HG03103 (cell line): ENCODE data around the gene MSI2.

Source experiments
- ATAC-seq: cut with Tn5 transposase; IDR thresholded peaks from one replicate; pipeline ENCODE4 v1.9.1; 2021; ENCODE audit warnings: low read depth; ENCODE audit not compliant: unreplicated experiment

Gene MSI2

DNA sequence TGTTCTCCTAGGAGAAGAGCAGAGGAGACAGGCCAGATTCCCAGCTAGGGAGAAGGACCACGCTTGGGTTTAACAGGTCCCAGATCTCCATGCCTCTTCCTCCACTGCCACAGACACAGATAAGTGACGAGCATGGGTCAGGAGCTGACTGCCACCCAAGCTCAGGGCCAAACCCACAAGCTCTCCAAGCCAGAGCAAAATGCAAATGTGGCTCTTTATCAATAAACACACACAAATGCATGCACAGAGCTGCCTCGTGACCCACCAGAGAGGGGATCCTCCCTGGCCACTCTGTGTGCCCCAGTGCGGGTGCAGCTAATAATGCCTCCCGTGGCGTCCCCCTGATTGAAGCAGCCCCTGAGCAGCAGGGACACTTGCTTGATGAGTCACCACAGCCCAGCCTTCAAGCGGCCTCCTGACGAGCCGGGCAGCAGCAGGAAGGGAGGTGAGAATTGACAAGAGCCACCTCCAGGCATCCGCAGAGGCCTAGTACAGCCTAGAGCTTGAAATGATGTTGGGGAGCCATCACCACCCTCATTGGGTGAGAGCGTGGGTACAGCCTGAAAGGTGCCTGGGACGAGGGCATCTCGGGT lies 344.9 kb downstream of the MSI2 start:
- no peak for ATAC-seq

DNA sequence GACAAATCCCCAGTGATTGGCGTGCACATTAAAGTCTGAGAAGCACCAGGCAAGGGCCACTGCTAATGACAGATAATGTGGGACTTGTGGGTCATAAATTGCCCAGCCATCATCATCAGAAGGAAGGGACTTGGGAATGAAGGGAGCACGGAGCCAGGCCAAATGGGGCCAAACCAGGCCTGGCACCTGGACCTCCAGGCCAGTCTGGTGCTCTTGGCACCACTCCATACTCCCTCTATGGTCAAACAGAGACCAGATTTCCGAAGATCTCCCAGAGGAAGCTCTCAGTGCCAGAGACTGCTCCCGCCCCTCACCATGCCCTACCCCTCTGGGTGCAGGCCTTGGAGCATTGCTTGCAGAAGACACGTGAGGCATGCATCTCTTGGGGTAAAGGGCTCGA lies 346.6 kb downstream of the MSI2 start:
- ATAC-seq, result no peak

DNA sequence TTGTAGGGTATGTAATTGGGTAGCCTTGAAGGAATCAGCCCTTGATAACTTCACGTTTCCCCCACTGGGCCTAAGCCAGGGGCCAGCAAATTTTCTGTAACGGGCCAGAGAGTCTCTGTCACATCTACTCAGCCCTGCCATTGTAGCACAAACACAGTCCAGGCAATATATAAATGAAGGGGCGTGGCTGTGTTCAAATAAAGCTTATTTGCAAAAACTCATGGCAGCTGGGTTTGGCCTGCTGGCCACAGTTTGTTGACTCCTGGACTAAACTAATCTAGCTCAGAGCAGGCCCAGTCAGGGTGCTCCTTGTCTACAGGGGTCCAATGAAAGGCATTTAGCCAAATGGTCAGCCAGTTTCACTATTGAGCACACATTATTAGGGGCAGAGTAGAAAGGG lies 347.2 kb downstream of the MSI2 start:
- no peak for ATAC-seq

DNA sequence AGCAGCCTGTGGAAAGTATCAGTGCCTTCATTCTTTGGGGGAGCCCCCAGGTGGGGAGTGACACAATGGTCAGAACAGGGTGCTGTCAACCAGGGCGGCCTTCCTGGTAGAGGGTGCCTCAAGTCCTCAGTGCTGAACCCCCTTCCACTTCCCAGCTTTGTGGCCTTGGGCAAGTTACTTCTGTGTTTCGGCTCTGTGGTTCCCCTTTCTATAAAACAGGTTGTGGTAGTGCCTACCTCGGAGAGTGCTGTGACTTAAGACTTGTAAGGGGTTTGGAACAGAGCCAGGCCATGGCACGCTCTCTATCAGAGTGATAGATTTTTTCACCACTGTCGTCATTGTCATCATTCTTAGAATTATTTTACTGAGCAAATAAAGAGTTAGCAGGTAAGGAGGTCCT lies 347.7 kb downstream of the MSI2 start:
- no peak for ATAC-seq

DNA sequence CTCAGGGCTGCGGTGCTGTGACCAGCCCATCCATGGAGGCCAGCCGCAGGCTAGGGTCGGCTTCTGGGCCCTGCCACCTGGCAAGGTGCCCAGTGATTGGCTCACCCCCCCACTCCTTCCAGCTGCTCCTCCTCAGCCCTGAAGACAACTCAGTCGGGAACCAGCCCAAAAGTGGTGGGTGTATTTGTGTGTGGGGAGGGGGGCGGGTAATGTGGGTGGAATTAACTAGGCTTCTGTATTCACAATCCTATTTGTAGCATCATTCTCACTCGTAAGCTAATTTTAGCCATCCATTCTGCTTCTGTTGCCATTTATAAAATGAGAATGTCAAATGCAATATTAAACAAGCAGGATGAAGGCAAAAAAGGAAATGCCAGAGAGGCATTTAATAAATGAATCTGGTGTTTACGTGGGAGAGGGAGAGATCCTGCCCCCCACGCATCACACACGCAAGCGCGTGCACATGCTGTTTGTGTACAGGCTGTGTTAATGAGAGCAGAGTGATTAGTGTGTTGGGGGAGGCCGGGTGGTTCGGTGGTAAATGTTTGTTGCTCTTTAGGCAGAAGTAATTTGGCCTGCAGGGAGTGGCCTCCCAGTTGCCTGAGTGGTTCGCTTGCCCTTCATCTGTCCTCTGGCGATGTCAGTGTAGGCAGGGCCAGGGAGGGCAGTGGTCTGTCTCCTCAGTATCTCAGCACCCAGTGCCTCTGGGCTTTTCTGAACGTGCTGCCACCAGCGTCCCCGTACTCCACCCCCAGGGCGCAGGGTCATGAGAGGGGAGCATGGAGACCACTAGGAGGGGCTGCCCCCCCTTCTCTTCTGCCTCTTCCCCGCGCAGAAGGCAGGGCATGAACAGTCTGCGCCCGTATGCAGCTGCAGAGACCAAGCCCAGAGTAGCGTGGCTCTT lies 348.7 kb downstream of the MSI2 start:
- ATAC-seq, result peak; percentile 64

DNA sequence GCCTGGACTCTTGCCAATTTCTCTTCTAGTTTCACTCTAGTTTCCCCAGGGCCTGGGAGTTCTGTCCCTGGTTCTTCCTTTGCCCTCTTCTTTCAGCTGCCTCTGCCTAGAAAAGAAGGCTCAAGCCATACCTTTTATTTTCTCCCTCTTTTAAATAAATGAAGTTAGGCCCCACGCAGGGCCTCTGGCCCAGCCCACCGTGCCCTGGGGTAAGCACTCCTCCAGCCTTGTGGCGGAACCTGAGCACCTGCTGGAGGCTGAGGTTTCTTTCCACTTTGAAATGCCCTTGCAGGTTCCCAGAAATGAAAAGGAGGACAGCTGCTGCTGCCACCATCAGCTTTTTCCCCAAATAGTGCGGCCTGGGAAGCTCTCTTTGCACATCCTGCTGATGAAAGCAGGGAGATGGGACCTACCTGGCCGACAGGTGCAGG lies 349.4 kb downstream of the MSI2 start:
- peak; percentile 16 for ATAC-seq

DNA sequence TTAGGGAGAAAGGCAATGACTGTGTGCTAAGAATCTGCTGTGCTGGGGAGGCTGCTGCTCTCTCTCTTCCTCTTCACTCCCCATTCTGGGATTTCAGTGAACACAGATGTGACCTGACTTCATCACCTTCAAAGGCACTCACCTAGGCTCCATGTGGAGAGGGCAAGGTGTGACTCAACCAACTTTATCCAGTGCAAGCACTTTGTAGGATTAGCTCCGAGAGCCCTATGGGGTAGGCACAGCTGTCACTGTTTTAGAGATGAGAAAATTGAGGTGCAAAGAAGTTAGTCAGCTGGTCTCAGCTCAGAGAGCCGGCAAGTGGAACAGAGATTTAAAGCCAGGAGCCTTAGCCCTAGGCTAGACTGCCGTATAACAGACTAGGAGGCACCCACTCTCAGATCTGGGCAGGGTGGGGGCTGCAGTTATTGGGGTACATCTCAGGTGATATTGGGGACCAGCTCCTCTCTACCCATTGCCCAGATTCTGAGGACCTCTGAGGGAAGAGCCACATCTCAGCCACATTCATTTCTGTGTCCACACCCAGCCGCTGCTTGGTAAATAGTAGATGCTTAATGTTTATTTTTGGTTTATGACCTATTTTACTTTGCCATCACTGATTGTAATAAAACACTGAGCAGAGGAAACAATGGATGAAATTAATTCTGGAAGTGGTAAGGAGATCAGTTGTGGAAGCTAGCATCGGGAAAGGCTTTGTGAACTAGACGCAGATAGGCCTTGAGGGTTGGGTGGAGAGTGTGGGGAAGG lies 350.0 kb downstream of the MSI2 start:
- ATAC-seq, result no peak

DNA sequence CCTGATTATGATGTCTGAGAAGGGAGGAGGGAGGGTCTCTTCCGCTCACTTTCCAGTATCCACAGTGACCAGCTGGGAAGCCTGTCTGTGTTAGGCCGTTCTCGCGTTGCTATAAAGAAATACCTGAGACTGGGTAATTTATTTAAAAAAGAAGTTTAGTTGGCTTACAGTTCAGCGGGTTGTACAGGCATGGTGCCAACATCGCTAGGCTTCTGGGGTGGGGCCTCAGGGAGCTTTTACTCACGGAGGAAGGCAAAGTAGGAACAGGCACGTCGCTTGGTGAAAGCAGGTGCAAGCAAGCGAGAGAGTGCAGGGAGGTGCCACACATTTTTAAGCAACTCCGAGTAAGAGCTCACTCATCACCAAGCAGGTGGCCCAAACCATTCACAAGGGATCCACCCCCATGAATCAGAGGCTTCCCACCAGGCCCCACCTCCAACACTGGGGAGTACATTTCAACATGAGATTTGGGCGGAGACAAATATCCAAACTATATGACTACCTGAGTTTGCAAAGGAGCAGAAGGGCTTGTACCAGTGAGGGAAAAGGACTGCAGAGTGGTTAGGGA lies 351.3 kb downstream of the MSI2 start:
- no peak for ATAC-seq

DNA sequence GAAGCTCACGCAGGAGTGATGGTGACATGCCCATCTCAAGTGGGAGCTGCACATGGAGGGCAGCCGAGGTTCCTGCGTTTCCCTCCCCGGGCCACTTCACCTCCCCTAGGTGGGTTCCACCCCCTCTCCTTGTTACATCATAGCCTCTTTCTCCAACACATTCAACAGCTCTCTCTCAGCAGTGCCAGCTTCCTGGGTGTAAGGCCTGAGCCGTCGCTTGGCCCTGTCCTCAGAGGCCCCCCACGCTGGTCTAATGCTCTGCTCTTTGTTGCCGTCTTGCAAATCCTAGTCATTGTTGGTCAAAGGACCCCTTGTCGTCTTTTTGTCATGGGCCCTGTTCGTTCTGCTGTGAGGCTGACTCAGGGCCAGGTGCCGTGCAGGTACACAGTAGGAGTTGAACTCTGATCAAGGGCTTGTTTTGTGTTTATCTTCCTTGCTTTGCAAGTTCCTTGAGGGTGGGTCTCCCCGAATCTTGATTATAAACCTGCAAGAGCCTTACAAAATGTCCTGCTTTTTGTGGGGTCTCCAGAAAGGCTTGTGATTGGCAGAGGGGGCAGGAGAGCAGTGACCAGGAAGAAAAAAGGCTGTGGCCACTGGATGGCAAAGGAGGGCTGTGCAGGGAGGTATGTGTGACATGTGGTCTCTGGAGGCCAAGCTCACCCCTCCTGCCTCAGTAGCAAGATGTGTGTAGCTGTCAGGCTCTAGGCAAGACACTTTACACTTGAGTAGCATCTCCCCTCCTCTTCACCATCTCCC lies 352.2 kb downstream of the MSI2 start:
- ATAC-seq, result no peak

DNA sequence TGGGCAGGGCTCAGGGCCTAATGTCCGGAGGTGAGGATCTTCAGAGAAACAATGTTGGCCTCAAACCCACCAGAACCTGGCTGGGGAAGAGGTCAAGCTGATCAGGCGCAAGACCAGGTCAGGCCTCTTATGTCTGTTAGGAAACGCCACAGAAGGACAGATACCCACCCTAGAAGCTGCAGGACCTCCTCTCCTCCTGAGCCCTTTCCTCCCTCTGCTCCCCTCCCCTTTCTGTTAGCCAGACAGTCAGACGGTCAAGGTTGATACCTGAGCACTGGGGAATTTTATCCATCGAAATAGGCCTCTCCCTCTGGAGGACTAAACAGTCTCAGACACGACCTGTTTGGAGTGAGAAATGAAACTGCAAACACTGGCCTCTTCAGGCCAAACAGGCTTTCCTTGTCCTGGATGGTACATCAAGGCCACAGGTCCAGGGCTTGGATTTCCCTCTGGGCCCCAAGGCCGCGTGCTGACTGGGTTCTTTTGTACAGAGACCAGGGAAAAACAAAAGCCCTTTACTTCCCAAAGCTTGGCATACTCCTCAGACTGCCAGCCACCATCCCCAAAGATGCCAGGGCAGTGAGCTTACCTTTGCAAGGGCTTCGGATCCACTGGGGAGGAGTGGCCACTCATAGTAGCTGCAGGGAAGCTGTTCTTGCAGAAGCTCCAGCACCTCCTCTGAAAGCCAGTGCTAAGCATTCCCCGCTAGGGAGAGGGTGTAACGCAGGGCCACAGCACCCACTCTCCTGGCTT lies 353.0 kb downstream of the MSI2 start:
- no peak for ATAC-seq

DNA sequence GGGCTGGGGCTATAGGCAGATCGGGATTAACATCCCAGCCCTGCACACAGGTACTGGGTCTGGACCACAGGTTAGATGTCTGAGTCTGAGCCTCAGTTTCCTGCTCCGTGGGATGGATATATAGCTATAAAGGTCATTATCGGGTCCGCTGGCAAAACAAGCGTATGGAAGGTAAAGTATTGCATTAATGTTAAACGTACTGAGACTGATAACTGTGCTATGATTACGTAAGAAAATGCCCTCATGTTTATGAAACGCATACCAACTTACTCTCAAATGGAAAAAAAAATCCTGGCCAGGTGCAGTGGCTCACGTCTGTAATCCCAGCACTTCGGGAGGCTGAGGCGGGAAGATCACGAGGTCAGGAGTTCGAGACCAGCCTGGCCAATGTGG lies 353.6 kb downstream of the MSI2 start:
- ATAC-seq, result no peak

DNA sequence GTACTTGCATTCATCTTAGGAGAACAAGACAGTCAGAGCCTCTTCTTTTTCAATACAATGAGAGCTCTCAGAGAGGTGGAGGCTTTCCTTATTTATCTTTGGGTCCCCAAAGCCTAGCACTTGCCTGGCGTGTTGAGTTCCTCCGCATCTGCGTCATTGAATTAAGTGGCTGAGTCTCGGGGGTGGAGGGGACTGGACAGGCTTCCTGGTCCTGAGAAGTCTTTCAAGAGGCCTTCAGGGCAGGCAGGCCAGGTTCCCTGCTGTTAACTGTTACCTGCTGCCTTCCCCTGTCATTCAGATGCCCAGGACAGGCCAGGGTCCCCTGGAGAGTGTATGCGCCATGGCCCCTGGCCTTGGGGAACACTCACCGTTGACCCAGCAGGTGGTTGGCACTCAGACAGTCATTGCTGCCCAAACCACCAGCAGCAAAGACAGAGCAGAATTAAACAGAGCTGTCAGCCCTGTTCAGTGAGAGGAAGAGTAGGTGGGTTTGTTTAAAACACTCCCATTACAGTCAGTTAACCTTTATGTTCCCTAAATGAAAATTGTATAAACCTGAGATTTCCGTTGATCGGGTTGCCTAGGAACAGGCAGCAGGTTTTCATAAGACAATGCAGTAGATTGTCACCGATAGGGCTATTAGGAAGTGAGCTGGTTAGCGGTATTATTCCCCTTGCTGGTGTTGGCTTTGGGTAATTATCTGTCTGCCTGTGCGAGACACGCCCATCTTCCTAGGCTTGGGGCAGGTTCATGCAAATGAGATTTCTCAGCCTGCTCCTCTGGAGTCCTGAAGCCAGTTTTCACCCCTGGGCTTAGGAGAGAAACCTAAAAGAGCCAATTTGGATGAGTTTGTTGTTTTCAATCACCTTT lies 356.1 kb downstream of the MSI2 start:
- no peak for ATAC-seq

DNA sequence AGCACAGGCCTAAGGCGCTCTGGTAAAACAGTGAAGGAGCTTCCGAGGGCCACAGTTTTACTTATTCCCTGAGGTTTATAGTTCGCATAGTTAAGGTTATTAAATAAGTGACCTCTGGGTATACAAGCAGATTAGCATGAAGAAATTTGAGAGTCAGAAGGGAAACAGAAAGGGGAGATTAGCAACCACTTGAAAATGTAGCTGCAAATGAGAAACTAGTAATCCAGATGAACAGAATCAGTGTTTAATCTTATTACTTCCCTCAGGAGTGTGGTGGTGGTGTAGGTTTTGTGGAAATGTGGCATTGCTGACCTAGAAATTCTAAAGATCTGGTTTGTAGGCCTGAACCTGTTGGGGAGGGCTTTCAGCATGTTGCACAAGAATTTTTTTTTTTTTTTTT lies 358.4 kb downstream of the MSI2 start:
- ATAC-seq, result no peak

DNA sequence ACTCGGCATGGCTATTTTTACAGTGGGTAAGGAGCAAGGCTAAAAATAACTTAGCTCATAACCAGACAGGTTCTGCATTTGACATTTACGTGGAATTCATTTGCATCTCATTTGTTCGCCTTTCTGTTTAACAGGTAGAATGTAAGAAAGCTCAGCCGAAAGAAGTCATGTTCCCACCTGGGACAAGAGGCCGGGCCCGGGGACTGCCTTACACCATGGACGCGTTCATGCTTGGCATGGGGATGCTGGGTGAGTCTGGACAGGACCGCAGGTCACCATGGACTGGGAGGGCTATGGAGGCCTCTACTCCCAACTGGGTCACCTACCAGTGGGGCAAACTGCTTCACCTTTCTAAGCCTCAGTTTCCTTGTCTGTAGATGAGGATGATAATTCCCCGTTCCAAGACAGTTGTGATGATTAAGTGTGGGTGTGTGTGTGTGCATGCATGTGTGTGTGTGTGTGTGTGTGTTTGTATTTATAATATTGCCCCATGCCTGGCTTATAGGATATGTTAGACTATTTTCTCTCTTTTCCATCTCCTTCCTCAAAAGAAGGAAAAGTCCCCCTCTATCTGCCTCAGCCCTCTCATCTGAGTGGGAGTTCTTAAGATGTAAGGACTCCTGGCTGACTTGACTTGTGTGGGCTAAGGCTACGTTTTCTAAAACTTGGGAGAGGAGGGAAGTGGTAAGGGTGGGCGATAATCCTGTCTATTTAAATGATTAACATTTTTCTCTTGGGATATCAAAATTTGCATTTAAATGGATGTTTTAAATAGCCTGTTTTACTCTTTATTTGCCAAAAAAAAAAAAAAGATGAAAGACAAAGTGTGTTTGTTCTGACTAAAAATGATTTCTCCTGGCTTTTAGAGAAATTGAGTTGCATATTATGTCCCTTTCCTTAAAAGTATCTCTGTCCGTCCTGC lies 359.8 kb downstream of the MSI2 start:
- ATAC-seq, result no peak

DNA sequence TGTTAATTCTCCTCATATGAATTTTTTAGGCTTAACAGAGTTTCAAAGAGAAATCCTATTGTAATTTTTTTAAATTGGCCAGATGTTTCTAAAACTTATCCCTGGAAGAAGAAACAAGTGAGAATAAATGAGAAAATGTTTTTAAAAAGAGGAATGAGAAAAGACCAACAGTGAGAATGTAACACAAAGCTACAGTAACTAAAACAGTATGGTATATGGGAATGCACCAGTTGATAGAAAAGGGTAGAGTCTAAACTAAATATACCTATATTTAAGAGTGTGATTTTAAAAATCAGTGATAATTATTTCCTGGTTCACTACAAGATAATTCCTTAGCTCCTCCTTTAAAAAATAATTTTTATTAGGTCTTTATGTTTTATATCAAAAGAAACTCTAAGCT lies 360.9 kb downstream of the MSI2 start:
- ATAC-seq, result no peak

DNA sequence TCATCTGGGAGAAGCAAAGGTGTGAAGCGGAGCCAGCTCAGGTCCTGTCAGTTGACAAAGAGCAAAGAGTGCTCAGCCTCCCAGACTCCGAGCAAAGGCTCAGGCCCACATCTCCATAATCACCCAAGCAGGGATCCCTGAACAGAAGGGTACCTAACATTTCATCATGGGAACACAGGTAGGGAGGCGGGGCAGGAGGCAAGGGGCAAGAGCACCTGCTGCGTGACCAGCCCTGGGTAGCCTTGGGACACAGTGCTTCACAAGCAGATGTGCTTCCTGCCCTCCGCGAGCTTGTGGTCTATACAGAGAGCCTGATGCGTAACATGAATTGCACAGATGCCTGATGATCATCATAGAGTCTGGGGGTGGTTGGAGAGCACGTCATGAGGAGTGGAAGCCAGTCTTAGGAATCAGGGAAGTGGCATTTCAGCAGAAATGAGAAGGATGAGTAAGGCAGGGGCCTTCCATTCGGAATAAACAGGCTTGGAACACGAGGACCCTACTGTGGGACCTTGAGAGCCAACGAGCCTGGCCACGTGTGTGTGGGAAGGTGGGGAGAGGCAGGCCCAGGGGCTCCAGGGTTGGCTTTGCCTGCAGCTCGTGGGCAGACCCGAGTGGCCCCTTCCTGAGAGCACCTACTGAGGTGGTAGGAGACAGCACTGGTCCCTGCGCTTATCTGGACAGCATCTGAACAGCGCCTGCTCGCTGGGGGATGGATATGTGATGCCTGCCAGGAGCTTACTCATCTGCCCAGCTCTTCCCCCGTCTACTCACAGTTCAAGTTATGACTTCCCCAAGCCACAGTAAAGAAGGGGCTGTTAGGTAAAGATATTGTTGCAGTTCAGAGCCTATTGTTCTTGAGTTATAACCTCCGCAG lies 363.0 kb downstream of the MSI2 start:
- ATAC-seq, result no peak

DNA sequence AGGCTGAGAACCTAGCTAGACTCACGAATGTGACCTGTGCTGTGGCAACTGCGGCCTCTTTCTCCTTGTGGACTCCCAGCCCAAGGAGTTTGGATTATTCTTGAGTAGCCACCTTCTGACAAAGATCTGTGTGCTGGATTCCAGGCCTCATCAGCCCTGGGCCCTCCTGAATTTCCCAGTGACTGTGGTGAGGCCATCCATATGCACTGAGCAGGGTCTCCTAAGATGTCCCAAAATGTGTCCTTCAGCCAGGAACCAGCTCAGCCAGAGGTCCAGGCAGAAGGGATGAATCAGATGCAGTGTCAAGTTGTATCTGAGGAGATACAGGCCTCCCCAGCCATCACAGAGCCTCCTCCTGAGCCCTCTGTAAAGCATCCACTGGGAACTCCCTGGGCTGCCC lies 364.3 kb downstream of the MSI2 start:
- ATAC-seq, result no peak
